GM18870 (cell line): ENCODE data around the gene GFRA1.
"Not testable (repeated sequence)": the region's sequence is repeated elsewhere in the genome, so short reads cannot be mapped to it uniquely, and the experiment has no call there.

ENCODE experiments used
- ATAC-seq: cut with Tn5 transposase; IDR thresholded peaks from one replicate; pipeline ENCODE4 v1.9.1; 2021; ENCODE audit warnings: moderate library complexity; ENCODE audit not compliant: unreplicated experiment

GFRA1 gene

DNA sequence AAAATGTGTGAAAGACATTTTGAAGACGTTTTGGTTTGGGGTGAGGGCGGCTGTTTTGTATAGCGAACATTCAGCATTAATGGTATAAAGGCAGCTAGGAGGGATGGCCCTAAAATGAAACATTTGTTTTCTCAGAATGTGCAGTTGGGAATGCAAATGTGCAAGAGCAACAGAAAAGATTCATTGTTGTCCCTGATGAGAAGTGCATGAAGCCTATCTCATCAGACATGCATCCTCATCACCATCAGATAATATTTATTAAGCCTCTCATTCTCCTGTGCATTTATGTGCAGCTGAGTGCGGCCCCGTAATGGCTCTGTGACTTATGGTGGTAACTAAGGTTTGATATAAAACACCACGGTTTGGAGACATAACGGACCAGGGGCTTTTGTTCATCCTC lies 199.5 kb downstream of the GFRA1 start:
- no peak for ATAC-seq

DNA sequence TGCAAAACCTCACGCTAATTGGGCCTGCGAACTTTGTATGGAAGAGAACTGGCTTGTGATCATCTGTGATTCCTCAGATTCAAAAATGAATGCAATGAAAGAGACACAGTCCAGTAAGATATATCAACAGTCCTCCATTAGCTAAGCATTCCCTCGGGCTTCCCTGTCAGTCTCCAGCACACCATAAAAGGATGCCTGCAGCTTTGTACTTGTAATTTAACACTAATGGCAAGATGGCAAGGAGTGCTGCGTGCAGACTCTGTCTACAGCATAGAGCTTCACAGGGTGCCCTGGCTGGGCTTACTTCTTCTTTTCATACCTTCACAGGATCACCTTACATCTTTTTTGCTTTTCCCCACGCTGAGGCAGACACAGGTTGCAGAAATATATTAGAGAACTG lies 200.0 kb downstream of the GFRA1 start:
- ATAC-seq = no peak

DNA sequence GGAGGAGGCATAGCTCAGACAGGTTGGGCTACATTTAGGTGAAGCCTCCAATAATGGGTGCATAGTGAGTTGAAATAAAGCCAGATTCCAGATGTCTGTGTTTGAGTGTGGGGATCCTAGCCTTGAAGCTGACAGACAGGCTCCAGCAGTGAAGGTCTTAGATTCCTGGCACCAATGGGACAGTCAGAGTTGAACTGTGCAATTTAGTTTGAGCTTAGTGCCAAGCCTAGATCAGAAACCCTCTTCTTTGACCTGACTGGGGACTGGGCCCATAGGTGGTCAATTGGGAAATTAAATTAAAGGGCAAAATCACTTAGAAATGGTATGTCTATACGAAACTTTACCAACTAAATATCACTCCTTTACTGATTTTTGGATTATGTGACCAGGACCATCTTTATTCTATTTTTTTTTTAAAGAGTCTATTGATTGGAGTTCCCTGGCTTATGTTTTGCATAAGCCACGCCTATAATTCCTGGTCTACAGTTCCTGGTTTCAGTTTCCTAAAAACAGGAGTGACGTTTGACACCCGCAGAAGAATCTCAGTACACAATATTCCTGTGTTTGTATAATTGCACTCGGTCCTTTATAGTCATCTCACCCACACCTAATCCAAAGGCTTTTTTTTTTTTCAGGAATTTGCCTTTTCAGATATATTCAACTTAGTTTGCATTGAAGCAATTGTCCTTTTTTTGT lies 201.4 kb downstream of the GFRA1 start:
- ATAC-seq = no peak

DNA sequence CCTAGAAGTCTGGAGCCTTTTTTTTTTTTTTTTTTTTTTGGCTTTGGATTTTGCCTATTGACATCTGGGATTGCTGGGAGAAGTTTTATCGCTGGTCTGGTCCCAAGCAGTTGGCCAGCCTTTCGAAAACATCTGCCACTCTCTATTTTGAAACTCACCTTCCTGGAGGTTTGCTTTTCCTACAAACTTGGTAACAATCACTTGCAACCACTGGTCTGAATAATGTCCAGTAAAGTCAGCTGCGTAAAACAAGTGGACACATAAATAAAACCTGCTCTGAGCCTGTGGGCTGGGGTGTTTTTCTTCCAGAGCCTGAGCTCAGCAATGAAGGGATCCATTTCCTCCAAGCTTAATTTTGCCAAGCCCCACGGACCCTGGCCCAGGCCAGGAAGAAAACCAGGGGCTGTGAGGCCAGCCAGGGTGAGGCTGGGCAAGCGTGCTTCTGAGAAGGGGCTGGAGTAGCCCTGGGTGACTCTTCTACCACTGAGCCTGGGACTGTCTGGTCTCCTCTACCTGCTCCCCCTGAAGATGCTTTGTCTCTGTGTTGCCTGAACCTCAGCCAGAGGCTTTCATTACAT lies 202.2 kb downstream of the GFRA1 start:
- no peak for ATAC-seq

DNA sequence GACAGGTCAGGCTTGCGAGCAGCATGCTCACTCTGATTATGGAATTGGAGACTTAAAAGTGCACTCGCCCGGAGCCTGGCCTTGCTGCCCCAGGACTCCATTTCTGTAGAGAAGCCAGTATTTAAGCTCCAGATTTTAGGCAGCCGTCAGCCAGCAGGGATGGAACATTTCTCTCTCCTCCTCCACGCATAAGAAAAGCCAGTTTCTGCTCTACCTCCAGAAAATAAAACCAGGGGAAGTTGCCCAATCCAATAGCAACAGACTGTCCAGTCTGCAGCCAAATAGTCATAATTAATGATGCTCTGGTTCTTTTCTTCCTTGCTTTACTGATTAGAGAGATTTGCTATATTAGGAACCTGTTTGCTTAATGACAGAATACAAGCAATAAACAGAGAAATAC lies 203.2 kb downstream of the GFRA1 start:
- ATAC-seq = no peak

DNA sequence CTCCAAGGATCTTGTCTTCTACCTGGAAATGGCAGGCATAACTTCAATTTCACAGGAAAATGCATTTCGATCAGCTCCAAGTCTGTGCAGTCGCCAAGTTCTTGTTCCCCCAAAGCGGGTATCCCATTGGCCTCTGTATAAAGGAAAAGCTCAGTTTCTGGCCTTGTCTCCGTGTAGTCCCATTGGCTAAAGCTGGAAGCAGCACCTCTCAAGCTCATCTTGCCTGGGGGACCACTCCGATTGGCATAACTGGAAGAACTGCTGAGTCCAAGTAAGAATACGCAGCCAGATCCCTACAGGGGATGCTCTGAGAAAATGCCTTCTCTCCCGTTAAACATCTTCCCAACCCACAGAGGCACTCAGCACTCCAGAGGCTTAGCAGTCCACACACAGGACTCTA lies 205.2 kb downstream of the GFRA1 start:
- ATAC-seq = no peak

DNA sequence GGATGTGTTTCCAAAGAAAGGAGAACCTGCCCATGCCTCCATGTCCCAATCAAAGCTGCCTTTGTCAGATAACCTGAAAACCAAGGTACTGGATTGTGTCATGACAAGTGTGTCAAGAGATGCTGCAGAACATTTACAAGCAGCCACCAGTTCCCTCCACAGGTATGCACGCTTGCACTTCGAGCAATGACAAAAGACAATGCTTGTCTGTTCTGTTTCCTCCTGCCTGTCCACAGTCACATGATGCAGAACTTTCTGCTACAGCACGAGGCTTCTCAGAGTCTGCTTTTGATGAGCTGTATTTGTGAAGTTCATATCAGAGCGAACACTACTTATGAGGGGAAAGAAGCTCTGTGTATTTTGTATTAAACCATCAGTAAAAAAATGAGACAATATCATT lies 209.9 kb downstream of the GFRA1 start:
- ATAC-seq = no peak

DNA sequence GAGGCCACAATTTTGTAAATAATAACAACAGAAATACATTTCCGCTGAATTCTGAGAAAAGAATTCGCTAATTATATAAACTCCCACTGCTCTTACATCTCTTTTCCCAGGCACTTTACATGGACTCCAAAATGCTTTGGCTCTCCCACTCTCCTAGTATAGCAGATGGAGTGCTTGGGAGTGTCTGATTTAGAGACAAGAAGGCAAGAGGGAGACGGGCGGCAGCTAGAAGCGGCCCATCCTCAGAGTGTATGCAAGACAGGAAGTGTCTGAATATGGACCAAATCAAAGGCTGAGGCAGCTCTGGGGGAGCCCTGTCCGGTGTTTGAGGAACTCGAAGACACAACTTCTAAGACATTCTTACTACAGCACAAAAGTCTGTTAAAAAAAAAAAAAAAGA lies 212.1 kb downstream of the GFRA1 start:
- no peak for ATAC-seq

DNA sequence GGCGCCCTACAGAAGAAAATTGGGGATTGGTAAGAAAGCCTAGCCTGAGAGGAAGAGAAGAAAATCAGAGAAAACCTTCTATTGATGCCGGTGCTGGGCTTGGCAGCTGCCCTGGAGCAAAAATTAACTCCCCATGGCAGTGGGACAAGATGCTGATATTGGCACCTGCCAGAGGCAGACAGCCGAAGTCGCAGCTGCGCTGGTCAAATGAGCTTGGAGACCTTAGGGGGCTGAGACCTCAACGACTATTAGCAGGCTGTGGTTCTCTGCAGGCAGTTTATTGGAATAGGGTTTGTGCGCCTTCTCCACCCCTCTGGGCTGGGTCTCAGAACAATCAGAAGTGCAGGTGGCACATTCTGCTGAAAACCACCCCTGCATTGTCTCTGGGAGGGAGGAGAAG lies 213.7 kb downstream of the GFRA1 start:
- ATAC-seq = no peak

DNA sequence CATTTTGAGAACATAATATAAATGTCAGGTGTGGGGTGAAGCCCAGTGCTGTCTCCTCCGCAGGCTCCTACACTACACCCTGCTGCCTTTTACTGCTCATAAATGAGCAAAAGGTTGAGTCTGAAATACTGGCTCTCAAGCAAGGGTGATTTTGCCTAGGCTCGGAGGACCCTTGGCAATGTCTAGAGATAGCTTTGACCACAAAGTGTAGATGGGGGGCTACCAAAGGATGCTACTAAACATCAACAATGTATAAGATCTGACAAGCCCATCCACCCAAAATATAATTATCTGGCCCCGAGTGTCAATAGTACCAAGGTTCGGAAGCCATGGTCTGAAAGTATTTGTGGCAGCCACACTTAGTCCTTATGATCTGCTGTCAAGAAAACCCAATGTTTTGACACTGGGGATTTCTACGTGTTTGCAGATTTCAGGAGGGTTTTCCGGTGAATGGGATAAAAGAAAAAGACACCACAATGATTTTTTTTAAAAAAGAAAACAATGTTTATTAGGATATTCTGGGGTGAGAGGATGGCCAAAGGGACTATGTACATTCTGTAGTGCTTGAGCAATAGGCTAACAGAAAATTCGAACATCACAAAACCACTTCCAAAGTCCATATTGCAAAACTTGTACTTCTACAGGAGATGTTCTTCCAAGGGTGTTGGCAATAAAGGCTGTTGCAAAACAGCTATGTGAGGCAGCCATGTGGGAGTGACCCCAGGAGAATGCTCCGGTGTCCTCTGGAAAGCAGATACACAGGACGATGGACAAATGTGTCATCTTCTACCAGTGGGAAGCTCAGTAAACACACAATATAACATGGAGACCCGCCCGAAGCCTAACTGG lies 216.3 kb downstream of the GFRA1 start:
- ATAC-seq = no peak

DNA sequence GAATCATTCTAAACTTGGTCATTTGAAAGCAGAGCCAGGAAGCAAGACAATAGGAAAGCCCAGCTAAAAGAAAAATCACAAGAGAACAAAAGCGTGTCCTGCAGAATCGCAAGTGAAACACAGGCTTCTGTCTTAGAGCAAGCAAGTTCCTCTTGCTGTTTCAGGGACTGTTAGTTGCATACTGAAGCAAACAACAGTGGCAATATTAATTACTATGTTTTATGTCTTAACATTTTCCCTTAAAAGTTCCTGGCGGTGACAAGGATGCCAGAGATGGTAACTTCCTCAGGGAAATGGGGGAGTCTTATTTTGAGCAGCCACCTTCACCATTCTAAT lies 217.1 kb downstream of the GFRA1 start:
- ATAC-seq = no peak

DNA sequence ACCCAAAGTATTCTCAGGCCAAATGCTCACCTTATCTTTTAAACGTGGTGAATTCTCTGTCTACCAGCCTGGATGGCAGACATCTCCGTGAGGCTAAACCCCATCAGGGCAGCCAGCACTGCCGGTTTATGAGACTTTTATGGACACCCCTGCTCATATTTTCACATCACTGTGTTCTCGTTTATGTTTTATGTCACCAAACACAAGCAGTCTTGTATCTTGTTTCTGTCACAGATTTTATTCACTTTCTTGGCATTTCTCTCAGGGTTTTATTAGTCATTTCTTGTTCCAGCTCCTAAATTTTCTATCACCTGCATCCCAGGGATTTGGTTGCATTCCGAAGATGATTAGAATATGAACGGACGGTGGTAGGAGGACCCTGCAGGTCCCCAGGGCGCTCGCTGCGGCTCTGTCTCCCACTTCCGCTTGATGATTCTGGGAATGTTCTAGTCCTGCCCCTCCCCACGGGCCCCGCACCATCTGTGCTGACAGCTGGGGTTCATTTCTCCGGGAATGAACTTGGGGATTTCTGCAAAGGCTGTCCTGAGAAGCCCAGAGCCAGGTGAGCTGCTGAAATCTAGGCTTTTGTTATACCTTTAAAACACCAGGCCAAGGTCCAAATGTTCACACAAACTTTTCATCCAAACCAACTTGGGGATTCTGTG lies 217.6 kb downstream of the GFRA1 start:
- no peak for ATAC-seq

DNA sequence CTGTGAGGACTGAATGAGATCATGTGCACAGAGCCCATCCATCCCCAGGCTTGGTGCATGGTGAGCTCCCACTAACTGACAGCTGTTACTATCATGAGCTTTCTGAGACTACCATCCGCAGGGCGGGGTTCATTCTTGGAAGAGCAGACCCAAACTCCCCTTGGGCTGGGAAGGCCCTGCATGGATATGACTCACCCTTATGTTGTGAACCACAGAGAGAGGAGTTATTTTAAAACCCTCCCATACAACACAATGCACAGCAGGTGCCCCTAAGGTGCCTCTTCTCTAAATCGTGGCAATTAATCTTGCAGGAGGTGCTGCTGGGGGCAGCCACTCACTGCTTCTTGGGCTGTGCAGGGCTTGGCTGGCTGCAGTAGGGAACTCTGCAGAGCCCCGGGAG lies 219.1 kb downstream of the GFRA1 start:
- no peak for ATAC-seq

DNA sequence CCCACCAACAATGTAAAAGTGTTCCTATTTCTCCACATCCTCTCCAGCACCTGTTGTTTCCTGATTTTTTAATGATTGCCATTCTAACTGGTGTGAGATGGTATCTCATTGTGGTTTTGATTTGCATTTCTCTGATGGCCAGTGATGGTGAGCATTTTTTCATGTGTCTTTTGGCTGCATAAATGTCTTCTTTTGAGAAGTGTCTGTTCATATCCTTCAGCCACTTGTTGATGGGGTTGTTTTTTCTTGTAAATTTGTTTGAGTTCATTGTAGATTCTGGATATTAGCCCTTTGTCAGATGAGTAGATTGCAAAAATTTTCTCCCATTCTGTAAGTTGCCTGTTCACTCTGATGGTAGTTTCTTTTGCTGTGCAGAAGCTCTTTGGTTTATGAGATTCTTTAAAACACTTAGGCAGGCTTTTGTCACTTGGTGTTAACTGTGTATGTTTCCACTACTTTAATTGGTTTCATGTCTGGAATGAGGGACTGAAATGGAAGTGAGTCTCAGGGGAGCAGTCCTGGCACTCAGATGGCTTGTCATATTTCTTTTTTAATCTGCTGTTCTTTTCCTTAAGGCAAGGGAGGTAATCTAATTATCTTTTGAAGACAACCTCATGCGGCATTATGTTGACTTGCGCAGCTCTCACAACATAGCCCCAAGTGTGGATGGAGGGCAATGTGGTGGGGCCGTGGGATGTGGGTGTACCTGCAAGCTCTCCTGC lies 219.8 kb downstream of the GFRA1 start:
- not testable (repeated sequence) for ATAC-seq

DNA sequence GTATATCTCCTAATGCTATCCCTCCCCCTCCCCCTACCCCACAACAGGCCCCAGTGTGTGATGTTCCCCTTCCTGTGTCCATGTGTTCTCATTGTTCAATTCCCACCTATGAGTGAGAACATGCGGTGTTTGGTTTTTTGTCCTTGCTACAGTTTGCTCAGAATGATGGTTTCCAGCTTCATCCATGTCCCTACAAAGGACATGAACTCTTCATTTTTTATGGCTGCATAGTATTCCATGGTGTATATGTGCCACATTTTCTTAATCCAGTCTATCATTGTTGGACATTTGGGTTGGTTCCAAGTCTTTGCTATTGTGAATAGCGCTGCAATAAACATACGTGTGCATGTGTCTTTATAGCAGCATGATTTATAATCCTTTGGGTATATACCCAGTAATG lies 220.5 kb downstream of the GFRA1 start:
- ATAC-seq = not testable (repeated sequence)

DNA sequence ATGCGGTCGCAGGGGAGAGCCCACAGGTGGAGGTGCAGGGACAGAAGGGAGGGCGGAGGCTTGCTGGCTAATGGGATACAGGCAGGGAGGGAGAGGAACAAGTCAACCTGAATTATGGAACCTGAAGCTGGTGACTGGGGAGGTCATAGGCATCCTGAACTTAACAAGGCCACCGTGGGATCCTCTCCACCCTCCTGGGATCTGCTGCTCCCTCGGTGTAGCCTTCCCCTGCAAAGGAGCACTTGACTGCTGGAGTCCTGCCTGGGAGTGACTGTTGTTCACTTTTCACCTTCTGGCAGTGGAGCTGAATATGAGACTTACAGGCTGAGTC lies 223.1 kb downstream of the GFRA1 start:
- ATAC-seq = no peak

DNA sequence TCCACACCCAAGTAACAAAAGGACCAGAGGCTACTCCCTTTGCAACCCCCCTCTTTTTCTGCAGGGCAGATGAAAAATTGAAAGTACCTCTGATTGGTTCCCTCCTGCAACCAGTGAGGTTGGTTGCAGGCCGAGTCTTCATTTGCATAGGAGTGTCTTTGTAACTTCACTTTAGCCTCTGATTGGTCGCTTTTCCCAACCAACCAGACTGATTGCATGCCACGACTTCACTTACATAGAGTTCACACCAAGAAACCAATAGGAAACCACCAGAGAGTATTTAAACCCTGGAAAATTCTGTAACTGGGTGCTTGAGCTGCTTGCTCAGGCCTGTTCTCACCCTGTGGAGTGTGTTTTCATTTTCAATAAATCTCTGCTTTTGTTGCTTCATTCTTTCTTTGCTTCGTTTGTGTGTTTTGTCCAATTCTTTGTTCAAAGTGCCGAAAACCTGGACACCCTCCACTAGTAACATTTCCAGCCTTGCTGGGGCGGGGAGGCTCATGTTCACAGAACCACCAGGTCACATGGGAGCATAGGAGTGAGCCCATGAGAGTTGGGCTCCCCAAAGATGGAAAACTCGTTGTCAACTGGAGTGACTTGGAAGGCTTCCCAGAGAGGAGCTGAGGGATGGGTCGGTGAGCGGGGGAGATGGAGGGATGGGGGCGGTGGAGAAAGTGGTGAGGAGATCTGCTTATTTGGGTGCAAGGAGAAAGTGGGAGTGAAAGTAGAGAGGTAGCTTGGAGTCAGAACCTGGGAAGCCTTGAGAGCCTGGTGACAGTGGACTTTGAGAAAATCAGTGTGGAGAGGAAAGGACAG lies 223.6 kb downstream of the GFRA1 start:
- ATAC-seq = no peak

DNA sequence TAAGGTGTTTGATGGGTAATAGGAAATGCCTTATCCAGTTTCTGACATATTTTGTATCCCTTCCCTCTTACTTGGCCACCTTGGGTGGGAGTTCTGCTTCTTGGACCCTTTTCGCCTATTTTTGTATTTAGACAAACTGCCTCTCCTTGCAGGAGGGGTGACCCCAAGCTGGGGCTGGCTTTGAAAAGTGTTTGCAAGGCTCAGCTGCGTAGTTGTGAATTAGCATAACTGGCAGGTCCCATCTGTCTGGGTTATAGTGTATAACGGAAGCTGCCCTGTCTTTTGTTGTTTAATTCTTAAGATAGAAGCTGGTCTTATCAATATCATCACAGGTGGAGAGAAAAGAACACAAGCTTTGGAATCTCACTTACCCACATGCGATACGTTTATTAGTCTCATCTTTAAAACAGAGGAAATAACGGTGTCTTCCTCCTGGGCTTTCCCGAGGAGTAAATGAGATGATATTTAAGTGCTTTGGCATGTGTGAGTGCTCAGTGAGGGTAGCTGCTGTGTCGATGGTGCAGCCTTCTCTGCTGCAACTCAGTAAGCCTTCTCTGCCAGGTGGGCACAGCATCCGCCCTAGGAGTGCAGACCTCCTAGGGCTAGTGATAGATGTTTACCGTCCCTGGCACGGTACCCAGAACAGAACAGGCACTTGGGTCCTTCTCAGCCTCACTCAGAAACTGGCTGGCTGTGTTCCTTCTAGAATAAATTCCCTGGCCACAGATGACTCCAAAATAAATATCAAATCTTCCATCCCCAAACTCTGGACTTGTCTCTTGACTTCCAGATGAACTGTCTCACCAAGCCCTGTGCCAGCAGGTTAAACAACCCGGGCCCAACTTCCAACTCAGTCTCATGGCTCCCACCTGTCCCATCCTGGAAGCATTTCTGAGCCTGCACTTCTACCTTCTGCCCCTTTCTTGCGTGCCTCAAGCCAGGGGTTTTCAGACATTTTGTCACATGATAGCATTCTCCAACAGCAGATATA lies 227.3 kb downstream of the GFRA1 start:
- ATAC-seq = no peak

DNA sequence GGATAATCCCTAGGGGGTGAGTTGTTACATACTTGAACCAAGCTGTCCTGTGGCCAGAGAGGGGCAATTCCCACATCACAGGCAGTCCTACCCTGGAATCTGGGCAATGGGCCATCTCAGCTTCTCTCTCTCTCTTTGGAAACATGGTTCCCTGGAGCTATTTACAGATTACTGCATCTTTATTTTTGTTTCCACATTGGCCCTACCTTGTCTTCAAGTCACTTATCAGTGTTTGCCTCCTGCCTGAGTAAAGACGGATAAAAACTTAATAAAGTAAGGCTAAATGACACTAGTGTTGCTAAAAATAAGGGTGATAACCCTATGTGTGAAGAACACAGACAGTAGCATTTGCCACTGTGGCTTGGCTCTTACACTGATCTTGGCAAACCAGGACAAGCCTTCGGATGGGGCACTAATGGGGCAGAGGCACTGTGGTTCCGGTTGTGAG lies 228.2 kb downstream of the GFRA1 start:
- ATAC-seq = no peak
